ENCODE data around the gene MYH2.

- TF ChIP-seq JUND (IDR thresholded peaks at IDR 0.05) (no peak), POLR2AphosphoS5 (IDR thresholded peaks at IDR 0.05; ENCODE audit: low read depth, low read length) (no peak), REST (IDR thresholded peaks at IDR 0.05; ENCODE audit: low read depth) (no peak), CTCF (IDR thresholded peaks at IDR 0.05 in 2 of 3, conservative IDR thresholded peaks at IDR 0.05 in 1 of 3; ENCODE audit: borderline replicate concordance in 1 of 3, insufficient read depth in 1 of 3, low read depth in 2 of 3, low read length in 2 of 3) (no peak), EZH2 (IDR thresholded peaks at IDR 0.05) (no peak), SIN3A (IDR thresholded peaks at IDR 0.05; ENCODE audit: low read depth) (no peak), TCF7L2 (IDR thresholded peaks at IDR 0.05; ENCODE audit: borderline replicate concordance, extremely low read depth, insufficient read depth, insufficient read length) (no peak), ZNF274 (IDR thresholded peaks at IDR 0.05; ENCODE audit: low read depth, low read length) (no peak), POLR2A (IDR thresholded peaks at IDR 0.05; ENCODE audit: borderline replicate concordance, extremely low read depth, insufficient read depth, insufficient read length) (no peak), CEBPB (IDR thresholded peaks at IDR 0.05; ENCODE audit: low read depth) (no peak), YY1 (IDR thresholded peaks at IDR 0.05; ENCODE audit: extremely low read depth, insufficient replicate concordance, low read depth, low read length) (no peak), EZH2phosphoT487 (IDR thresholded peaks at IDR 0.05; ENCODE audit: borderline replicate concordance) (no peak)
- TF ChIP-seq, protein P1, sequence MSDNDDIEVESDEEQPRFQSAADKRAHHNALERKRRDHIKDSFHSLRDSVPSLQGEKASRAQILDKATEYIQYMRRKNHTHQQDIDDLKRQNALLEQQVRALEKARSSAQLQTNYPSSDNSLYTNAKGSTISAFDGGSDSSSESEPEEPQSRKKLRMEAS (IDR thresholded peaks at IDR 0.05): no peak
Observed at GRCh38 chr17:10526517-10526916, 22.9 kb downstream of the MYH2 start.
